ENCODE results near the gene PTGFRN.

DNA sequence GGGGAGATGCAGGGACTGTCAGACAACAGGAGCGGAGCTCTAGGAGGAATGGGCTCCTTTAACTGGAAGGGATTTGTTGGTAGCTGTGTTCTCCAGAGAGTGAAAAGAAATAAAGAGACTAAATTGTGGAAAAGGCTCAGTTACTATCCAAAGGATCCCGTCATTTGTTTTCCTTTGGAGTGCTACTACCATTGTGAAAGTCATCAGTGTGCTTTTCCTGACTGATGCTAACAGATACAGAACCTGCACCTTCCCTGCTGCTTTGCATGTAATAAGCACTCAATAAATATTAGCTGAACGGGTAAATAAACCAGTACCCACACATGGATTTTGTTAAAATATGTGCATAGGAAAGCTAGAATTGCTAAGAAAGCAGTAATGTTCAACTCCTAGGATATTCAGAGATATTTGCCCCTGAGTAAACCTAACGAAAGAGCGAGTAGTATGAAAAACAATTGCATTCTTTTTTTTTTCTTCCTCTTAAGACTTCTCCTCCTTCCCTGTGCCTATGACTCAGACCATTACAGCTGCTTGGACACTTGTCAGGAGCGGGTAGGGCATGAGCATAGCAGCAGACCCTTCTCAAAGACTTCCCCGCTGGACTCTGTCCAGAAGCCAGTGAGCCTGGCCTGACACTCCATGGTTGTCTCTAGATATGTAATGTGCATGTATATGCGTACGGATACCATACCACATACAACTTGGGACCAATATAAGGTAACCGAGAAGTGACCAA lies 41.7 kb downstream of the PTGFRN start:
- TF ChIP-seq, protein P1, sequence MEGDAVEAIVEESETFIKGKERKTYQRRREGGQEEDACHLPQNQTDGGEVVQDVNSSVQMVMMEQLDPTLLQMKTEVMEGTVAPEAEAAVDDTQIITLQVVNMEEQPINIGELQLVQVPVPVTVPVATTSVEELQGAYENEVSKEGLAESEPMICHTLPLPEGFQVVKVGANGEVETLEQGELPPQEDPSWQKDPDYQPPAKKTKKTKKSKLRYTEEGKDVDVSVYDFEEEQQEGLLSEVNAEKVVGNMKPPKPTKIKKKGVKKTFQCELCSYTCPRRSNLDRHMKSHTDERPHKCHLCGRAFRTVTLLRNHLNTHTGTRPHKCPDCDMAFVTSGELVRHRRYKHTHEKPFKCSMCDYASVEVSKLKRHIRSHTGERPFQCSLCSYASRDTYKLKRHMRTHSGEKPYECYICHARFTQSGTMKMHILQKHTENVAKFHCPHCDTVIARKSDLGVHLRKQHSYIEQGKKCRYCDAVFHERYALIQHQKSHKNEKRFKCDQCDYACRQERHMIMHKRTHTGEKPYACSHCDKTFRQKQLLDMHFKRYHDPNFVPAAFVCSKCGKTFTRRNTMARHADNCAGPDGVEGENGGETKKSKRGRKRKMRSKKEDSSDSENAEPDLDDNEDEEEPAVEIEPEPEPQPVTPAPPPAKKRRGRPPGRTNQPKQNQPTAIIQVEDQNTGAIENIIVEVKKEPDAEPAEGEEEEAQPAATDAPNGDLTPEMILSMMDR (IDR thresholded peaks at IDR 0.05; ENCODE audit: low read length) = no peak
- TF ChIP-seq EZH2phosphoT487 (IDR thresholded peaks at IDR 0.05; ENCODE audit: low read length) = no peak
